Measurements from ENCODE around the gene RARG.

DNA sequence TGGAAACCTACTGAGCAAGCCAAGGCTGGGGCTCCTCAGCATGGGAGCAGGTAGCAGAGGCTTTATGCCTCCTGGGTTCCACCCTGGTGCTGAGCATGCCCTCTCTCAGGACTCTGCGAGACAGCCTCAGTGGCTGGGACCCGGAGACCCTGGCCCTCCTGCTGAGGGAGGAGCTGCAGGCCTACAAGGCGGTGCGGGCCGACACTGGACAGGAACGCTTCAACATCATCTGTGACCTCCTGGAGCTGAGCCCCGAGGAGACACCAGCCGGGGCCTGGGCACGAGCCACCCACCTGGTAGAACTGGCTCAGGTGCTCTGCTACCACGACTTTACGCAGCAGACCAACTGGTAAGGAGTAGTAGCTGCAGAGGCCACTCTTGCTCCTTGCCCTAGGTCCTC is 44.5 kb upstream of the RARG start:
- TF ChIP-seq CTCF (IDR thresholded peaks at IDR 0.05) (no peak), POLR2A (IDR thresholded peaks at IDR 0.05) (no peak)
